SK-N-SH (cell line): ENCODE measurements around the gene COL15A1. TPM values are rescaled to one million over a fixed set of nuclear protein-coding genes. Genes with fewer than 3 reads are reported as not detected.

Source experiments
- CTCF ChIA-PET: fragments of 300-600, 350-600 bp; formaldehyde crosslinking; extraction: SDS; loops from one replicate; lab custom pipeline; 2021; lab: Yijun Ruan, JAX
- POLR2A ChIA-PET: fragments of 350-600 bp; sonication (Branson Sonifier 250); formaldehyde crosslinking; extraction: SDS; loops from one replicate; lab custom pipeline; 2020; ENCODE audit warnings: antibody characterized with exemption, inconsistent platforms; lab: Yijun Ruan, JAX
- DNase-seq: peaks from one replicate; pipeline ENCODE4 v3.0.0; 2012
- H2AFZ ChIP-seq: fragments of 200-600 bp; sonication (generic); 2 replicates; pipeline ENCODE4 v1.8.1; 2016; ENCODE audit warnings: antibody characterized with exemption, mild to moderate bottlenecking, low read depth
- H3F3A ChIP-seq: fragments of 200-600 bp; sonication (generic); replicated peaks from 2 replicates; pipeline ENCODE3; 2016; ENCODE audit warnings: antibody characterized with exemption, mild to moderate bottlenecking; ENCODE audit not compliant: insufficient read depth
- H3K27ac ChIP-seq, 2 experiments: fragments of 200-500 bp in 1 of 2; fragments of 200-600 bp in 1 of 2; sonication (Bioruptor generic) in 1 of 2; sonication (generic), shearing (Covaris generic) in 1 of 2; 2 replicates each; pipeline versions ENCODE4 v1.5.1 to v1.6.1; 2014 to 2016; ENCODE audit warnings: low read depth in 2 of 2, inconsistent platforms in 1 of 2, low read length in 1 of 2, mild to moderate bottlenecking in 1 of 2, mixed read lengths in 1 of 2
- H3K27me3 ChIP-seq: fragments of 200-600 bp; sonication (generic), shearing (Covaris generic); 2 replicates; pipeline ENCODE4 v1.6.1; 2016; ENCODE audit warnings: mixed run types; ENCODE audit not compliant: insufficient read depth
- H3K36me3 ChIP-seq, 2 experiments: fragments of 200-500 bp in 1 of 2; fragments of 200-600 bp in 1 of 2; sonication (Bioruptor generic) in 1 of 2; sonication (generic) in 1 of 2; replicated peaks in 1 of 2; 2 replicates each; pipeline versions ENCODE3 to v1.5.1; 2014 to 2016; ENCODE audit warnings: low read length in 1 of 2, mild to moderate bottlenecking in 1 of 2; ENCODE audit not compliant: insufficient read depth in 2 of 2, control insufficient read depth in 1 of 2
- H3K4me1 ChIP-seq, 2 experiments: fragments of 200-500 bp in 1 of 2; fragments of 200-600 bp in 1 of 2; sonication (Bioruptor generic) in 1 of 2; sonication (generic), shearing (Covaris generic) in 1 of 2; 2 replicates each; pipeline versions ENCODE4 v1.5.1 to v1.6.1; 2014 to 2016; ENCODE audit warnings: low read depth in 1 of 2, low read length in 1 of 2, mixed run types in 1 of 2; ENCODE audit not compliant: insufficient read depth in 2 of 2, control insufficient read depth in 1 of 2
- H3K4me2 ChIP-seq: fragments of 200-600 bp; sonication (generic), shearing (Covaris generic); 2 replicates; pipeline ENCODE4 v1.6.1; 2017; ENCODE audit warnings: mixed run types
- H3K4me3 ChIP-seq, 2 experiments: fragments of 200-500 bp in 1 of 2; fragments of 200-600 bp in 1 of 2; sonication (Bioruptor generic) in 1 of 2; sonication (generic), shearing (Covaris generic) in 1 of 2; 2 replicates each; pipeline versions ENCODE4 v1.5.1 to v1.8.1; 2014 to 2016; ENCODE audit warnings: low read depth in 2 of 2, inconsistent platforms in 1 of 2, low read length in 1 of 2, mild to moderate bottlenecking in 1 of 2, mixed read lengths in 1 of 2, moderate library complexity in 1 of 2
- H3K79me2 ChIP-seq: fragments of 200-600 bp; sonication (generic); 2 replicates; pipeline ENCODE4 v1.8.1; 2017; ENCODE audit warnings: mild to moderate bottlenecking; ENCODE audit not compliant: insufficient read depth
- H3K9ac ChIP-seq: fragments of 200-600 bp; sonication (generic); 2 replicates; pipeline ENCODE4 v1.6.1; 2017; ENCODE audit warnings: mixed run types
- H3K9me2 ChIP-seq: fragments of 200-600 bp; sonication (generic); 2 replicates; pipeline ENCODE4 v1.6.1; 2017; ENCODE audit warnings: mixed run types
- H3K9me3 ChIP-seq: fragments of 200-600 bp; sonication (generic); 2 replicates; pipeline ENCODE4 v1.6.1; 2017; ENCODE audit warnings: mixed run types, mild to moderate bottlenecking, moderate library complexity
- H4K20me1 ChIP-seq: fragments of 200-600 bp; sonication (generic); 2 replicates; pipeline ENCODE4 v1.6.1; 2017; ENCODE audit warnings: mild to moderate bottlenecking, mixed run types; ENCODE audit not compliant: insufficient read depth
- CHD2 ChIP-seq: fragments of 150-350 bp; IDR thresholded peaks from 2 replicates; pipeline ENCODE4 v1.6.1; 2018; ENCODE audit warnings: low read length; ENCODE audit not compliant: partially characterized antibody
- EP300 ChIP-seq, 2 experiments: IDR thresholded peaks; 2 replicates each; pipeline versions ENCODE4 v1.4.0 to v1.6.1; 2012; ENCODE audit warnings: borderline replicate concordance in 1 of 2, low read depth in 1 of 2, low read length in 1 of 2
- GATA2 ChIP-seq: sonication (generic); formaldehyde crosslinking; IDR thresholded peaks from 2 replicates; pipeline ENCODE4 v1.5.0; 2020; ENCODE audit warnings: mild to moderate bottlenecking, missing genetic modification reagents
- JUND ChIP-seq: IDR thresholded peaks from 2 replicates; pipeline ENCODE4 v1.4.0; 2012
- MXI1 ChIP-seq: IDR thresholded peaks from 2 replicates; pipeline ENCODE4 v1.6.1; 2012; ENCODE audit warnings: mild to moderate bottlenecking, low read depth, low read length, improper control_type of control experiment
- NRF1 ChIP-seq: IDR thresholded peaks from 2 replicates; pipeline ENCODE4 v1.6.1; 2012; ENCODE audit warnings: low read depth, mild to moderate bottlenecking, low read length
- POLR2AphosphoS5 ChIP-seq: IDR thresholded peaks from 2 replicates; pipeline ENCODE4 v1.6.1; 2012; ENCODE audit warnings: low read depth, low read length
- RFX5 ChIP-seq: IDR thresholded peaks from 2 replicates; pipeline ENCODE4 v1.6.1; 2012; ENCODE audit warnings: mild to moderate bottlenecking, improper control_type of control experiment, low read length
- SIN3A ChIP-seq: IDR thresholded peaks from 2 replicates; pipeline ENCODE4 v1.6.1; 2012; ENCODE audit warnings: low read depth, mild to moderate bottlenecking, low read length, moderate library complexity, borderline replicate concordance
- TEAD4 ChIP-seq: IDR thresholded peaks from 2 replicates; pipeline ENCODE4 v1.4.0; 2012; ENCODE audit warnings: mild to moderate bottlenecking, borderline replicate concordance; ENCODE audit not compliant: insufficient read depth
- YY1 ChIP-seq: IDR thresholded peaks from 2 replicates; pipeline ENCODE4 v1.4.0; 2012; ENCODE audit warnings: low read depth, mild to moderate bottlenecking
- WGBS: methylation state at CpG from one replicate; pipeline ENCODE4 v1.1.6; 2017; ENCODE audit warnings: low lambda C conversion rate; 5-methylcytosine and 5-hydroxymethylcytosine counted together
- polyA plus RNA-seq, 3 experiments: library from polyadenylated mRNA; depleted of rRNA; stranded (reverse); fragments of >200 nt; gene quantifications; 2 replicates each; pipeline ENCODE4 v1.2.3, GENCODE V29; 2012
- TF ChIP-seq, protein P1 (sequence below): IDR thresholded peaks from 2 replicates; pipeline ENCODE4 v1.4.0; 2012; ENCODE audit warnings: low read depth, borderline replicate concordance
- TF ChIP-seq, protein P2 (sequence below): IDR thresholded peaks from 2 replicates; pipeline ENCODE4; 2012

The COL15A1 gene
- polyA plus RNA-seq, 1 of the 3 experiments (the other 2 are of a cell fraction) = 0.84 TPM

DNA sequence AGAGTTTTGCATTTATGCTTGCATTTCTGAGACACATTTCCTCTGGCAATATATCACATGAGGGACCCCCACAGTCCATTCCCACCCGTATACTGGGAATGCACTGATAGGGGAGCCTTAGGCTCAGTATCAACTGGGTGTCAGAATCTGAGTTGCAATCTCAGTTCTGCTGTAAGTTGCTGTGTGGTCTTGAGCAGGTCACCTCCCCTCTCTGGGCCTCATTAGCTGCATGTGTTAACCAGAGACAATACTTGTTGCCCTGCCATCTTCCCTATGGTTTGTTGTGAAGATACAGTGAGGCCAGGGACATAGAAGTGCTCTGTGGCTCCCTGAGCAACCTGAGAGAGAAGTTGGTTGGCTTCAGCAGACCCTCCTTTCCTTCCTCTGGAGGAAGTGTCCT lies 105.5 kb downstream of the COL15A1 start:
- Histone ChIP-seq H3K4me1 (no peaks in the 10 kb centered on the region), H2AFZ (no peak overlapping the region), H3F3A (no peaks in the 10 kb centered on the region), H4K20me1 (no peaks in the 10 kb centered on the region), H3K4me3 (no peak overlapping the region), H3K9me2 (no peaks in the 10 kb centered on the region), H3K4me2 (no peak overlapping the region), H3K79me2 (no peaks in the 10 kb centered on the region), H3K36me3 (no peaks in the 10 kb centered on the region), H3K9me3 (no peaks in the 10 kb centered on the region), H3K9ac (no peak overlapping the region), H3K27ac (no peak overlapping the region), H3K27me3 (no peaks in the 10 kb centered on the region)
- TF ChIP-seq SIN3A (no peak), GATA2 (CRISPR knock-in tag) (no peak)
- ChIA-PET POLR2A (no interaction called here), CTCF (interaction anchor here (1.0 to 1.3 kb wide), 2 partner anchors 13 to 92 kb away, joined by 3 read pairs; no protein-coding TSS in a partner anchor)
- no peak for DNase-seq
- WGBS = 30% methylated on average over 1 of the region's 1 CpG

DNA sequence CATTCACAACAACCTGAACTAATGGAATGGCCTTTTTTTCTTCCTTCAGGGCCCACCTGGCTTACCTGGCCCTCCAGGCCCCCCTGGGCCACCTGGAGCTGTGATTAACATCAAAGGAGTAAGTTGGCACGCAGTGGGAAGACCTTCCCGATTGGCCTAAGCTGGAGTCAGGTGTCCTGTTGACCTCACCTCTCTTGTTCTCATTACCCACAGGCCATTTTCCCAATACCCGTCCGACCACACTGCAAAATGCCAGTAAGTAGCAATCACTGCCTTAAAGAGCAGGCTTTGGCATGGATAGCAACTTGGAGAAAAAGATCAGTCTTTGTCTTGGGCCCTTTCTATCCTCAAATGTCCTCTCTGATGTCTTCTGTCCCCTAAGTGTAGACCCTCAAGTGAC lies 105.9 kb downstream of the COL15A1 start:
- Histone ChIP-seq H3K27ac (no peak overlapping the region), H3K9ac (no peak overlapping the region), H2AFZ (no peak overlapping the region), H3K9me2 (no peaks in the 10 kb centered on the region), H3K79me2 (no peaks in the 10 kb centered on the region), H3K9me3 (no peaks in the 10 kb centered on the region), H3K4me1 (no peaks in the 10 kb centered on the region), H3K27me3 (no peaks in the 10 kb centered on the region), H3K36me3 (no peaks in the 10 kb centered on the region), H3K4me2 (no peak overlapping the region), H3F3A (no peaks in the 10 kb centered on the region), H3K4me3 (no peak overlapping the region), H4K20me1 (no peaks in the 10 kb centered on the region)
- POLR2A ChIA-PET = no interaction called here
- WGBS = 73% methylated on average over 4 of the region's 4 CpGs
- DNase-seq = no peak
- TF ChIP-seq, protein P1, sequence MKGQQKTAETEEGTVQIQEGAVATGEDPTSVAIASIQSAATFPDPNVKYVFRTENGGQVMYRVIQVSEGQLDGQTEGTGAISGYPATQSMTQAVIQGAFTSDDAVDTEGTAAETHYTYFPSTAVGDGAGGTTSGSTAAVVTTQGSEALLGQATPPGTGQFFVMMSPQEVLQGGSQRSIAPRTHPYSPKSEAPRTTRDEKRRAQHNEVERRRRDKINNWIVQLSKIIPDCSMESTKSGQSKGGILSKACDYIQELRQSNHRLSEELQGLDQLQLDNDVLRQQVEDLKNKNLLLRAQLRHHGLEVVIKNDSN = no peak
- TF ChIP-seq, protein P2, sequence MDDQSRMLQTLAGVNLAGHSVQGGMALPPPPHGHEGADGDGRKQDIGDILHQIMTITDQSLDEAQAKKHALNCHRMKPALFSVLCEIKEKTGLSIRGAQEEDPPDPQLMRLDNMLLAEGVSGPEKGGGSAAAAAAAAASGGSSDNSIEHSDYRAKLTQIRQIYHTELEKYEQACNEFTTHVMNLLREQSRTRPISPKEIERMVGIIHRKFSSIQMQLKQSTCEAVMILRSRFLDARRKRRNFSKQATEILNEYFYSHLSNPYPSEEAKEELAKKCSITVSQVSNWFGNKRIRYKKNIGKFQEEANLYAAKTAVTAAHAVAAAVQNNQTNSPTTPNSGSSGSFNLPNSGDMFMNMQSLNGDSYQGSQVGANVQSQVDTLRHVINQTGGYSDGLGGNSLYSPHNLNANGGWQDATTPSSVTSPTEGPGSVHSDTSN = no peak
- TF ChIP-seq TEAD4 (no peak), POLR2AphosphoS5 (no peak), YY1 (no peak), NRF1 (no peak)
- CTCF ChIA-PET = interaction anchor here (0.9 to 1.3 kb wide), 2 partner anchors 57 to 91 kb away, joined by 3 read pairs; no protein-coding TSS in a partner anchor

DNA sequence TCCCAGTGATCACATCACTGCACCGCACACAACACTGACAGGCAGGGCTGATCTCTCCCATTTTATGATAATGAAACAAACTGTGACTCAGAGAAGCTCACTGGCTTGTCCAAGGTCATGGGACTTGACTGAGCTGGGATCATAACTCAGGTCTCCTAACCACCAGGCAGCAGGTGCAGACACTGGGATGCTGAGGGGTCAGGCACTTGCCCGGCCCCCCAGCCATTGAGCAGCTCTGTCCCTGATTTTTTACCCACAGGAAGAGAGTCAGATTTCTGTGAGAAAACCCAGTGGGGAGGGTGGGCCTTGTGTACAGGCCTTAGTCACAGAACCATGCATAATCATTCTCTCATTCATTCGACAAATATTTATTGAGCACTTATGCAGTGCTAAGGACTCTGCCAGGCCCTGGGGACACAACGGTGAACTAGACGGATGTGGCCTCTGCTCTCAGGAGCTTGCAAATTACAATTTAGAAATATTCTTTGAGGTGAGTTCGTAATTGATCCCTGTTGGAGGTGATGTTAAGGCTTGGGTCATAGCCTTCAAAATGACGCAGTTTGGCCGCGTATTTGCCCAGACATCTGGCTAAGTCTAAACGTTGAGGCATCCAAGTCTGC lies 106.7 kb downstream of the COL15A1 start:
- no peak overlapping the region for H3K4me3 ChIP-seq
- ChIA-PET CTCF (interaction anchor here (0.9 to 1.3 kb wide), 3 partner anchors 56 to 202 kb away, joined by 3 read pairs; no protein-coding TSS in a partner anchor), POLR2A (no interaction called here)
- no peaks in the 10 kb centered on the region for H3K79me2 ChIP-seq
- no peaks in the 10 kb centered on the region for H3K9me2 ChIP-seq
- no peak overlapping the region for H3K27ac ChIP-seq
- no peak overlapping the region for H3K4me2 ChIP-seq
- H4K20me1 ChIP-seq = no peaks in the 10 kb centered on the region
- no peaks in the 10 kb centered on the region for H3F3A ChIP-seq
- no peak overlapping the region for H3K9ac ChIP-seq
- no peak overlapping the region for H2AFZ ChIP-seq
- no peaks in the 10 kb centered on the region for H3K9me3 ChIP-seq
- no peaks in the 10 kb centered on the region for H3K4me1 ChIP-seq
- TF ChIP-seq GATA2 (CRISPR knock-in tag) (no peak), RFX5 (no peak), EP300 (IDR thresholded peaks at IDR 0.05; ENCODE audit: borderline replicate concordance in 1 of 2, low read depth in 1 of 2, low read length in 1 of 2) (no peak), TEAD4 (no peak), JUND (no peak), MXI1 (no peak), CHD2 (no peak)
- TF ChIP-seq, protein P2 = no peak
- H3K27me3 ChIP-seq = no peaks in the 10 kb centered on the region
- 66% methylated on average over 10 of the region's 10 CpGs for WGBS
- no peak for DNase-seq
- H3K36me3 ChIP-seq = no peaks in the 10 kb centered on the region
